Nasal cavity respiratory epithelium epithelial cell of viscerocranial mucosa (primary cell): Measurements from ENCODE around the gene CDHR5. TPM values are rescaled to one million over a fixed set of nuclear protein-coding genes. Genes with fewer than 3 reads are reported as not detected.

Source experiments
- total RNA-seq: library from RNA; depleted of rRNA; stranded (reverse); fragments of >200 nt; gene quantifications from 2 replicates; pipeline ENCODE4 v1.2.3, GENCODE V29; 2014

CDHR5 gene
- not detected in 2 replicates for total RNA-seq

GRCh38 chr11:624705-625635 lies at the start of gene CDHR5:
Gene CDHR5, minus strand, starts transcription at chr11:624955. Its CDS starts 53 bp downstream, at chr11:624902.

GRCh38 chr11:636511-637332 lies 12.0 kb upstream of the CDHR5 start, which contains the start of gene DRD4:
Gene DRD4, plus strand, starts transcription at chr11:637269. Its CDS starts 36 bp downstream, at chr11:637305.

GRCh38 chr11:626475-627307 lies 1.9 kb upstream of the CDHR5 start, which contains the start of gene SCT:
Gene SCT, minus strand, starts transcription at chr11:627181. Its CDS starts 38 bp downstream, at chr11:627143.

GRCh38 chr11:615504-616319 lies 9.0 kb downstream of the CDHR5 start, which contains the start of gene IRF7:
Gene IRF7, minus strand, starts transcription at chr11:615950. Its CDS starts 586 bp downstream, at chr11:615364.

GRCh38 chr11:575996-576768 lies 48.6 kb downstream of the CDHR5 start, which contains the start of gene PHRF1:
Gene PHRF1, plus strand, starts transcription at chr11:576470. Its CDS starts 5,043 bp downstream, at chr11:581513.

Other genes starting within 250 kb of the CDHR5 start
- 208 and 214 TPM in 2 replicates for gene PKP3, start 230.7 kb downstream of the CDHR5 start, total RNA-seq
- 7.4 and 22.2 TPM in 2 replicates for gene SIGIRR, start 210.0 kb downstream of the CDHR5 start, total RNA-seq
- gene ANO9, start 182.9 kb downstream of the CDHR5 start, total RNA-seq, result 4.4 and 15.9 TPM in 2 replicates
- 24.3 and 31.7 TPM in 2 replicates for gene PTDSS2, start 174.7 kb downstream of the CDHR5 start, total RNA-seq
- gene RNH1, start 117.7 kb downstream of the CDHR5 start, total RNA-seq, result 339 and 399 TPM in 2 replicates
- 99.5 and 124 TPM in 2 replicates for gene HRAS, start 89.4 kb downstream of the CDHR5 start, total RNA-seq
- gene LRRC56, start 87.4 kb downstream of the CDHR5 start, total RNA-seq, result 0.34 and 1.4 TPM in 2 replicates
- gene LMNTD2, start 64.2 kb downstream of the CDHR5 start, total RNA-seq, result 1.0 and 2.0 TPM in 2 replicates
- 18.7 and 29.0 TPM in 2 replicates for gene RASSF7, start 64.0 kb downstream of the CDHR5 start, total RNA-seq
- 26.3 and 37.4 TPM in 2 replicates for gene PHRF1, start 48.5 kb downstream of the CDHR5 start, total RNA-seq
- 7.8 and 39.3 TPM in 2 replicates for gene IRF7, start 9.0 kb downstream of the CDHR5 start, total RNA-seq
- not detected in 2 replicates for gene SCT, start 2.2 kb upstream of the CDHR5 start, total RNA-seq
- 0.07 TPM in 1 of 2 replicates, not detected in the other for gene DRD4, start 12.3 kb upstream of the CDHR5 start, total RNA-seq
- gene DEAF1, start 70.3 kb upstream of the CDHR5 start, total RNA-seq, result 28.4 and 36.0 TPM in 2 replicates
- 16.4 and 21.9 TPM in 2 replicates for gene TMEM80, start 70.9 kb upstream of the CDHR5 start, total RNA-seq
- 126 and 167 TPM in 2 replicates for gene EPS8L2, start 81.3 kb upstream of the CDHR5 start, total RNA-seq
- gene TALDO1, start 122.5 kb upstream of the CDHR5 start, total RNA-seq, result 199 and 220 TPM in 2 replicates
- 20.8 and 30.3 TPM in 2 replicates for gene GATD1, start 152.5 kb upstream of the CDHR5 start, total RNA-seq
- not detected in 2 replicates for gene CEND1, start 165.1 kb upstream of the CDHR5 start, total RNA-seq
- gene SLC25A22, start 173.3 kb upstream of the CDHR5 start, total RNA-seq, result 6.2 and 20.9 TPM in 2 replicates
- 6.2 and 8.1 TPM in 2 replicates for gene PIDD1, start 180.3 kb upstream of the CDHR5 start, total RNA-seq
- 259 and 293 TPM in 2 replicates for gene RPLP2, start 185.0 kb upstream of the CDHR5 start, total RNA-seq
- 20.5 and 21.2 TPM in 2 replicates for gene PNPLA2, start 194.0 kb upstream of the CDHR5 start, total RNA-seq
- 0.34 and 1.00 TPM in 2 replicates for gene CRACR2B, start 203.0 kb upstream of the CDHR5 start, total RNA-seq
- 166 and 396 TPM in 2 replicates for gene CD151, start 208.0 kb upstream of the CDHR5 start, total RNA-seq
- gene POLR2L, start 217.6 kb upstream of the CDHR5 start, total RNA-seq, result 25.6 and 55.0 TPM in 2 replicates
- gene TSPAN4, start 217.9 kb upstream of the CDHR5 start, total RNA-seq, result 21.7 and 32.5 TPM in 2 replicates